OCI-LY1 (cell line): Measurements from ENCODE around the gene LEMD3.

ENCODE experiments used
- EZH2 ChIP-seq: fragments of 200-600 bp; sonication (generic), shearing (Covaris generic); IDR thresholded peaks from 2 replicates; pipeline ENCODE4 v1.8.0; 2017; ENCODE audit warnings: borderline replicate concordance, mixed run types, mild to moderate bottlenecking, antibody characterized with exemption, low read length, moderate library complexity, mixed read lengths
- TF ChIP-seq, protein P1 (sequence below): fragments of 200-600 bp; sonication (generic), shearing (Covaris generic); IDR thresholded peaks from 2 replicates; pipeline ENCODE4 v1.5.1; 2017; ENCODE audit warnings: mild to moderate bottlenecking, antibody characterized with exemption, low read length, moderate library complexity, mixed read lengths

DNA sequence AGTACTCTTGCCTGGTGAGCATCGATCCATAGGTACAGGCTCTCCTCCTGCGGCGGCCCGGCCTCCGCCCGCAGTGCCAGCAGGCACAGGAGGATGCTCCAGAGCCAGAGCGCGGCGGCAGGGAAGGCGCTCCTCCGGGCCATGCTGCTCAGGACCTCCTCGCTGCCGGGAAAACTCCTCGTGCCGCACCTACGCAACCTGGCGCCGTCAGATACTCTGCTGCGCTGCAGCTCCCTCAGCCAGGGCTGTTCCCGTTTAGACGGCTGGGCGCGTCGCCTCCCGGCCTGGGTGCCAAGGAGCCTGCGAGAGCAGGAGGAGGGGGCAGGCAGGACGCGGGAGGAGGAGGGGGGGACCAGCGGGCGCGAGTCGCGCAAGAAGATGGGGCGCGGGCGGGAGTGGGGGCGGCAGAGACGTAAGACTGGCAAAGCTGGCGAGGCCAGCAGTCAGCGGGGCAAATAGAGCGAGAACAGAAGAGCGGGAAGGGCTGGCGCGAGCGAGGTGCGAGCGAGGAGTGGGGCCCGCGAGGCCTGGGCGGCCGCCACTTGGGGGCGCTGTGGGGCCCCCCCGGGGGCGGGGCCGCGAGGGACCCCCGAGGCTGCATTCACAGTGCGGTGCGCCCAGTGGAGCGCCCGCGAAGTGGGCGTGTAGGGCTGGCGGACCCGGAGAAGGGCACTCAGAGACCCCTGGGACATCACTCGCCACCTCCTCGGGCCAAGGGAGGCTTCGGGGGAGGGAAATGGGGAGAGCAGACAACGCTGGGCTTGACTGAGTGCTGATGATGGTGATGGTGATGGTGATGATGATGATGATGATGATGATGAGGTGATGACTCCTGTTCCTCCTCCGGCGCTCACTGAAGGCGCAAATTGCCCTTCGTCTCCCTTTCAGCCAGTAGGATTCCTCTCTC lies 48.1 kb upstream of the LEMD3 start, which contains the start of gene WIF1:
- TF ChIP-seq, protein P1, sequence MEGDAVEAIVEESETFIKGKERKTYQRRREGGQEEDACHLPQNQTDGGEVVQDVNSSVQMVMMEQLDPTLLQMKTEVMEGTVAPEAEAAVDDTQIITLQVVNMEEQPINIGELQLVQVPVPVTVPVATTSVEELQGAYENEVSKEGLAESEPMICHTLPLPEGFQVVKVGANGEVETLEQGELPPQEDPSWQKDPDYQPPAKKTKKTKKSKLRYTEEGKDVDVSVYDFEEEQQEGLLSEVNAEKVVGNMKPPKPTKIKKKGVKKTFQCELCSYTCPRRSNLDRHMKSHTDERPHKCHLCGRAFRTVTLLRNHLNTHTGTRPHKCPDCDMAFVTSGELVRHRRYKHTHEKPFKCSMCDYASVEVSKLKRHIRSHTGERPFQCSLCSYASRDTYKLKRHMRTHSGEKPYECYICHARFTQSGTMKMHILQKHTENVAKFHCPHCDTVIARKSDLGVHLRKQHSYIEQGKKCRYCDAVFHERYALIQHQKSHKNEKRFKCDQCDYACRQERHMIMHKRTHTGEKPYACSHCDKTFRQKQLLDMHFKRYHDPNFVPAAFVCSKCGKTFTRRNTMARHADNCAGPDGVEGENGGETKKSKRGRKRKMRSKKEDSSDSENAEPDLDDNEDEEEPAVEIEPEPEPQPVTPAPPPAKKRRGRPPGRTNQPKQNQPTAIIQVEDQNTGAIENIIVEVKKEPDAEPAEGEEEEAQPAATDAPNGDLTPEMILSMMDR, result peak; percentile 22; the same call in 1 of the 2 replicates
- no peak for TF ChIP-seq EZH2
